ENCODE measurements around the gene TRIM38.

DNA sequence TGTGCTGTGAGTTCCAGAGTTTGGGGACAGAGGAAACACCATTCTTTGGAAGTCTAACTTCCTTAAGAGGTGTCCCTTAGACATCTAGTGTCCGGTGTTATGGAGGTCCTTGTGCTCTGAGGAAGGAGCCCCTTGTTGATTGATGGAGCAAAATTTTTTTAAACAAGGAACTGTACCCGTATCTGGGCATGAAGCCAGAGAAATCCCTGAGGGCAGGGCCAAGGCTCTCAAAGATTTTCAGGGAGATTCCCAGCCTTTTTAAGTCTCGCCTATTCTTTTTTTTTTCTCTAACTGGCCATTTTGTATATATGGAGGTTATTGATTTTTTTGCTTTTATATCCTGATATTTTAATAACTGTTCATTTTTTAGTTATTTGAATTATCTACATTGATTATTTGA is 45.9 kb downstream of the TRIM38 start:
- TF ChIP-seq CTCF (conservative IDR thresholded peaks at IDR 0.05; ENCODE audit: low read length) (no peak), EZH2phosphoT487 (IDR thresholded peaks at IDR 0.05; ENCODE audit: borderline replicate concordance) (no peak)

Measured in Loucy (cell line).